SHP77 (cell line): Measurements from ENCODE around the gene KIRREL2.
A peak's percentile ranks its signal among the peaks of the same experiment; 100 is the strongest.

Experiments
- DNase-seq, 2 experiments: peaks; one replicate each; lab custom pipeline; 2025; lab: John Stamatoyannopoulos, UW

KIRREL2 gene

GRCh38 chr19:35845215-35846037, 11.3 kb upstream of the KIRREL2 start:
- DNase-seq: peak; percentile 44 to 47

DNA sequence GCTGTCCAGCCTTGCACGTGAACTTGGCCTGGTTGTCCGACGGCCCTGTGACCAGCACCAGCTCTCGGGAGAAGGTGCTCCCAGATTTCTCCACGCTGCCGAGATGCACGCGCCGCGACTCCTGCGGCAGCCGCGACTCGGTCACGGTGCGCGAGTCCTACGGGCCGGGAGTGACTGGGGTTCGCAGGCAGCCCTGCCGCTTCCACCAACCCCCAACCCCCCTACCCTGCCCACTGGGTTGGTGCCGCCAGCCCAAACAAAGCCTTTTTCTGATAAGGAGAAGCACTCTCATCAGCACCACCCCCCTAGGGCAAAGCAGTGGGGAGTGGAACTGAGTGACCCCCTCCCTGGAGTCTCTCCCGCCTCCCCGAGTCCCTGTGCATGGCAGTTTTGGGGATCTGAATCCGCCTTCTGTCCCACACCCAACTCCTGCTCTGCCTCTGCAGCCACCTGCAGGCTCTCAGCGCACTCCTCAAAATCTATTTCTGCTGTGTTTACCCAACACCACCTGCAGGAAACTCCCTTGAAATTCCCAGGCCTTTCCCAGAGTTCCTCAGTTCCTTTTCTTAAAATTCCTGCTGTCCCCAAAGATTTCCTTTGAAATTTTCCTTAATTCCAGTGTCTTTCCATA, 10.6 kb upstream of the KIRREL2 start:
- peak; percentile 30 to 67 for DNase-seq

DNA sequence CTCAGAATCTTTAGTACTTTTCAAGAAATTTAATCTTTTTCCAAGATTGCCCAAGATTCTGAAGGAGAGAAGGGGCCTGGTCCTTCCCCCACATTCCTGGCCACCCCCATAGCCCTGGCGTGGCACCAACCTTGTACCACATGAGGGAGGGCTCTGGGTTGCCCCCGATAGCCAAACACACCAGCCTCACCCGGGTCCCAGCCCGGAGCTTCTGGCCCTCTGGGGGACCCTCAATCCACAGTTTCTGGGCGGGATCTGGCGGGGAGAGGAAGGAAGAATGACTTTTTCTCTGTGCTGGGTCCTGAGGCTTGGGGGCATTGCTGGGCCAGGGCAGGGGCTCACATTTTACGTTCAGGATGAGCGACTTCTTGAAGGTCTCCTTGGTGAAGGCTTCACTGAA, 8.8 kb upstream of the KIRREL2 start:
- no peak for DNase-seq

DNA sequence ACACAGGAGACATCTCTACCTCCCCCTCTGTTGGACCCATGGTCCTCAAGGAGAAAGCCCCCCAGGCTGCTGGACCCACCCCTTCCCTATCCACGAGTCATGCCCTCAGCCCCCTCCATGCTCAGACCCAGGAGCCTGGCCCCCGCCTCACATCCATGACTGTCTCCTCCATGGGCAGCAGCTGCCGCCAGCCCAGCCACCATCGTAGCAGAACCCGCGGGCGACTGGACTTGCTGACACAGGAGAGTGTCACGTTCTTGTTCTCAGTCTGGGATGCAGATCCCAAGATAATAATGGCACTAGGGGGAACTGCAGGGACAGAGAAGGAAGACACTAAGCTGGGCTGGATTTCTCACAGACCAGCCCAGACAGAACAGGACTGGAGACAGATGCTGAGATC, 8.2 kb upstream of the KIRREL2 start:
- DNase-seq: no peak

DNA sequence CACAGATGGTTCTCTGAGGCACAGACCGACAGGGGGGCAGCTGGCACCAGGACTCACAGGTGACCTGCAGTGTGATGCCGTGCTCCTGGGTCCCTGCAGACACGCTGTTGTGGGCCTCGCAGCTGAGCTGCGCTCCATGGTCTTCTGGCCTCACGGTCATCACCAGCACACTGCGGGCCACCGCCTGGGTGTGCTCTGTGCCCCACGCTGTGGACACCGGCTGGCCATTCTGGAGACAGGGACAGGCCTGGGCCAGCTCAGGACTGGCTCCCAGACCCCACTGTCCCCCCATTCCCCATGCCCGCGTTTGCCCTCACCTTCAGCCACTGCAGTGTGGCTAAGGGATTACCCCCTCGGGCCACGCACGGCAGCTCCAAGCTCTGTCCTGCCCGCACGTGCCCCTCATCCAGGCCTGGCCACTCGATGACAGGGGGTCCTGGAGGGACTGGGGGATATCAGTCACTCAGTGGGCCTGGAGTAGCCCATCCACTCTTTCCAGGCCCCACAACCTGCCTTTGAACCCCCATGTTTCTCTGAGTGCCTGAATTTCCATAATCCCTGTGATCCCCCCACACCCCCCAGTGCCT, 7.7 kb upstream of the KIRREL2 start:
- no peak for DNase-seq

GRCh38 chr19:35851213-35852028, 5.3 kb upstream of the KIRREL2 start:
- DNase-seq: no peak

DNA sequence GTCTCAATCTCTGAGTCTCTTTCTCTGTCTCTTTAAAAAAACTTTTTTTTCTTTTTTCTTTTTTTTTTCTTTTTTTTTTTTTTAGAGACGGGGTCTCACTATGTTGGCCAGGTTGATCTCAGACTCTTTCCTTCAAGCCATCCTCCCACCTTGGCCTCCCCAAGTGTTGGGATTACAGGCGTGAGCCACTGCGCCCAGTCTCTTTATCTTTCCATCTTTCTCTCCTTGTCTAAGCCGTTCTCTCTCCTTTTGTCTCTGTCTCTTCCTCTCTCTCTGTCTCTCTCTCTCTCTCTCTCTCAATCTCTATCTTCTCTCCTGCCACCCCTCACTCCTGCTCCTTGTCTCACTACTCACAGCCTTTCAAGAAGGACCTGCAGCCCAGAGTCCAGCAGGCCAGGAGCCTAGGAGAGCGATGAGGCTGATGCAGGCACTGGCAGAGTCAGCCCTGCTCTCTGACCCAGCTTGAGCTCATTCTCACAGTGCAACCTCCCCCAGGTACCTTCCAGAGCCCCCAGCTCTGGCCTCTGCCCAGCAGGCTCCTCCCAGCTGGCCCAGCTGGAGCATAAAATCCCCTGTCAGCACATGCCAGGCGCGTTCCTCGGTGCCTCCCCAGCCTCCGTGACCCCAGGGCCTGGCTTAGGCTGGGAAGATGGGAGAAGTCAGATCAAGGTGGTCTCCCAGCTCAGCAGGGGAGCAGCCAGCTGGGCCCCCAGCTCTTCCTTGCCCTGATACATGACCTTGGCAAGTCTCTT, 4.5 kb upstream of the KIRREL2 start, which contains the start of gene NPHS1:
TSS of gene NPHS1 (minus strand) at position 476 of the 752 bp plus-strand sequence. CDS start 667 bp downstream, outside the sequence.
- DNase-seq: no peak

GRCh38 chr19:35853038-35853756, 3.5 kb upstream of the KIRREL2 start:
- DNase-seq: no peak

GRCh38 chr19:35858311-35858710, 1.6 kb downstream of the KIRREL2 start:
- no peak for DNase-seq

GRCh38 chr19:35859414-35859813, 2.7 kb downstream of the KIRREL2 start:
- no peak for DNase-seq

DNA sequence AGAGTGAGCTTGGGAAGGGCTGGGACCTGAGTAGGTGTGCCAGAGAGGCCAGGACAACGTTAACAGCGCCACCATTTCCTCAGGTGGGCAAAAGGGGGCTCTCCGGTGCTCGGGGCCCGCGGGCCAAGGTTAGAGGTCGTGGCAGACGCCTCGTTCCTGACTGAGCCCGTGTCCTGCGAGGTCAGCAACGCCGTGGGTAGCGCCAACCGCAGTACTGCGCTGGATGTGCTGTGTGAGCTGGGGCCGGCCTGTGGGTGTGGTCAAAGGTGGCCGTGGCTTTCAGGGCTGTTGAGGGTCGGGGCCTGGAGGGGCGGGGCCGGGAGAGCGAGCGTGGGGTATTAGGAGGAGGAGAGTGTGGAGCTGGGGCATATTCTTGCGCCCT, 3.7 kb downstream of the KIRREL2 start:
- no peak for DNase-seq

GRCh38 chr19:35860818-35861639, 4.3 kb downstream of the KIRREL2 start:
- no peak for DNase-seq

DNA sequence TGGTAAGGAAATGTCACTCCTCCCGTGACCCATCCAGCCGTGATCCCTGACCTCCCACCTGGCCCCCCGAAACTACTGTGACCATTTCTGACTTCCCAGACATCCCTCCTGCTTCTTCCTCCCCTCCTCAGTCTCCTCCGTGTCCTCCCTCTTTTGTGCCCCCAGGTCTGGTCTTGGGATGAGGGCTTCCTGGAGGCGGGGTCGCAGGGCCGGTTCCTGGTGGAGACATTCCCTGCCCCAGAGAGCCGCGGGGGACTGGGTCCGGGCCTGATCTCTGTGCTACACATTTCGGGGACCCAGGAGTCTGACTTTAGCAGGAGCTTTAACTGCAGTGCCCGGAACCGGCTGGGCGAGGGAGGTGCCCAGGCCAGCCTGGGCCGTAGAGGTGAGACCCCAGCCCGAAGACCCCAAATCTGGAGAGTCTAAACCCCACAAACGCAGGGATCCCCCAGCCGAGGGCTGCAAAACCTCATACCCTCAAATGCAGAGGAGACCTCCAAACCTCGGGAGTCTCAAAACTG, 5.0 kb downstream of the KIRREL2 start:
- no peak for DNase-seq

- no peak for DNase-seq
Measured at GRCh38 chr19:35862528-35862927, 5.8 kb downstream of the KIRREL2 start.

DNA sequence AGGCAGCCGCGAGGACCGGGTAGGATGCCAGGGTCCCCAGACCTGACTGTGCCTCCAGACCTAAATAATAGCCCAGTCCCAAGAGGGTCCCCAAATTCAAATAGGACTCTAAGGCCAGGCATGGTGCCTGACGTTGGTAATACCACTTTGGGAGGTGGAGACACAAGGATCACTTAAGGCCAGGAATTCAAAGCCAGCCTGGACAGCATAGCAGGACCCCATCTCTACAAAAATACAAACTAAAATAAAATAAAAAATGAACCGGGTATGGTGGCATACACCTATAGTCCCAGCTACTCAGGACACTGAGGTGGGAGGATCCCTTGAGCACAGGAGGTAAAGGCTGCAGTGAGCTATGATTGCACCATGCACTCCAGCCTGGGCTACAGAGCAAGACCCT, 6.3 kb downstream of the KIRREL2 start:
- no peak for DNase-seq

DNA sequence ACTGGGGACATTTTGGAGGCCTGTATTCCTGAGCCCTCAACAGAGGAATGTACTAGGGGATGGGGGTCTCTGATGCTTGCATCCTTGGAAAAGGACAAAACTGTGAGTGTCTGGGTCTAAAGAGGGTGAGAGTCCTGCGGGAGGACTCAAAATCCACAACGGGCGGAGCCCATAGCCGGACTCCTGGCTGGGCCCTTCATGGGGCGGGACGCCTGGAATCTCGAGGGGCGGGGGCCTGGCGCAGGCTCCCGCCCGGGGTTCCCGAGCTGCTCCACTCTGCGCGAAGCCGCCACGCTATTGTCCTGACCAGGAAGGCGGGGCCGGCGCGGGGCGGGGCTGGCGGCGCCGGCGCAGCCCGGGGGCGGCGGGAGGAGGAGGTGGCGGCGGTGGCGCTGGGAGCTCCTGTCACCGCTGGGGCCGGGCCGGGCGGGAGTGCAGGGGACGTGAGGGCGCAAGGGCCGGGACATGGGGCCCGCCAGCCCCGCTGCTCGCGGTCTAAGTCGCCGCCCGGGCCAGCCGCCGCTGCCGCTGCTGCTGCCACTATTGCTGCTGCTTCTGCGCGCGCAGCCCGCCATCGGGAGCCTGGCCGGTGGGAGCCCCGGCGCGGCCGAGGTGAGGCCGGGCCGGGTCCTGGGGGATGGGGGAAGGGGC, 11.6 kb downstream of the KIRREL2 start, which contains the start of gene APLP1:
TSS of gene APLP1 (plus strand) at position 403 of the 651 bp plus-strand sequence. CDS start at position 466, 63 bp downstream.
- peak; percentile 36 to 56 for DNase-seq

- DNase-seq: no peak
Measured at GRCh38 chr19:35868823-35869326, 12.2 kb downstream of the KIRREL2 start.

DNA sequence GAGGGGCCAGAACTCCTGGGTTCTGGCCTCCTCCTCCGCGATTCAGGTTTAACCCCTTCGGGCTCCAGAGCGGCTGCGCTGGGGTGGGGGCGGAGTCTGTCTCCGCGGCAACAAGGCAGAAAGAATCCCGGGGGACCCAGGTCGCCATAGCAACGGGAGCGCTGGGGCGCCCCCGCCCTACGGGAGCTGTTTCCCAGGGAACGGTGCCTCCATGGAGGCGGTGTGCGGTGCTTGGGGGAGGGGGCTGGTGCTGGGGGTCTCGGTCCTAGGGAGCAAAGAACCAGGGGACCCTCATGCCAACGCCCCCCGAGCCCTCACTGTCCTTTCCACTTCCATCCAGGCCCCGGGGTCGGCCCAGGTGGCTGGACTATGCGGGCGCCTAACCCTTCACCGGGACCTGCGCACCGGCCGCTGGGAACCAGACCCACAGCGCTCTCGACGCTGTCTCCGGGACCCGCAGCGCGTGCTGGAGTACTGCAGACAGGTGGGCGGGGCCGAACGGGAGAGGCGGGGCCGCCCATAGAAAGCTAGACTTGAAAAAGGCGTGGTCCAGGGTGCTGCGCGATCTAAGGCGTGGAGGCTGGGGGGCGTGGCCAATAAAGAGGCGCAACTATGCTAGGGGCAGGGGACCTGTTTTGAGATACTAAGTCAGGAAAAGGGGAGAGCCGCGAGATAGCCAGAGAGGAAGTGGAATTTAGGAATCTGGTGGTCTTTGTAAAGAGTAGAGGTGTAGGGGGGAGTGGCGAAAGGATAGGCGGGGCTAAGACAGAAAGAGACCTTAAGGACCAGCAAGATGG, 12.8 kb downstream of the KIRREL2 start:
- DNase-seq: peak; percentile 90 to 93
